ENCODE results near the gene MORN1. TPM values are rescaled to one million over a fixed set of nuclear protein-coding genes. Genes with fewer than 3 reads are reported as not detected.

The MORN1 gene
- total and polyA plus RNA-seq, 2 of the 8 experiments (the other 6 are each of a cell fraction or from before 2014, with no cell fraction given) = 5.0 to 9.1 TPM

DNA sequence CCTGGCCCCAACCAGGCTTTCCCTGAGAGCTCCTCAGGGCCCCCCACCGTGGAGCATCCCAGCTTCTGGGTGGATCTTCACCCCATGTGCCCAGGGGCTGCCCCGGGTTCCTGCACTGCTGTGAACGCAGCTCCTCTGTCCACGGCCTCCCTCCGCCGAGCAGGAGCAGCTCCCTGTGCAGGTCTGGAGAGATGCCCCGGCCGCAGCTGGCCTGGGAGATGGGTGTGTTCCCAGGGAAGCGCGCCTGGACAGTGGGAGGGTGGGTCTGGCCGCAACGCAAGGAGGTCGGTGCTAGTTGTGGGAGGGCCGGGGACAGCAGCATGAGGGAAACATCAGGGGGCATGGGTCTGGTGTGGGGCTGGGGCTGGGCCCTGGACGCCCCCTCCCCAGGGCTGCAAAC is 71.3 kb downstream of the MORN1 start (continued):
- TF ChIP-seq NANOG (IDR thresholded peaks at IDR 0.05; ENCODE audit: insufficient read depth, low read depth, low read length, poor library complexity, severe bottlenecking) = no peak
- TF ChIP-seq RXRA (IDR thresholded peaks at IDR 0.05; ENCODE audit: insufficient read depth, low read depth, low read length) = no peak
- TF ChIP-seq HDAC2 (IDR thresholded peaks at IDR 0.05; ENCODE audit: borderline replicate concordance in 1 of 2, low read depth in 2 of 2, low read length in 2 of 2) = no peak
- TF ChIP-seq TBP (IDR thresholded peaks at IDR 0.05; ENCODE audit: low read depth, low read length) = no peak
- no peak for TF ChIP-seq FOSL1 (IDR thresholded peaks at IDR 0.05; ENCODE audit: insufficient read depth, low read depth, low read length)
- TF ChIP-seq SIX5 (IDR thresholded peaks at IDR 0.05; ENCODE audit: low read depth, low read length) = no peak

Measured in H1 (cell line).